RWPE1 (cell line): Measurements from ENCODE around the gene APOBEC4.

Experiments used
- CTCF ChIA-PET: fragments of 350-600 bp; sonication (Branson Sonifier 250); formaldehyde crosslinking; extraction: SDS; loops from one replicate; lab custom pipeline; 2021; lab: Yijun Ruan, JAX
- POLR2A ChIA-PET: fragments of 400-600 bp; formaldehyde crosslinking; extraction: SDS; loops from one replicate; lab custom pipeline; 2020; ENCODE audit warnings: antibody characterized with exemption; ENCODE audit not compliant: low non-redundant PET; lab: Yijun Ruan, JAX
- DNase-seq: peaks from one replicate; pipeline ENCODE4 v3.0.0; 2012; ENCODE audit warnings: low spot score
- H3K27ac ChIP-seq: fragments of 450-650 bp; 2 replicates; pipeline ENCODE4 v1.5.1; 2017
- TF ChIP-seq, protein P1 (sequence below): fragments of 450-650 bp; conservative IDR thresholded peaks from 2 replicates; pipeline ENCODE4 v1.5.1; 2017; ENCODE audit warnings: low read depth, mild to moderate bottlenecking

APOBEC4 gene

DNA sequence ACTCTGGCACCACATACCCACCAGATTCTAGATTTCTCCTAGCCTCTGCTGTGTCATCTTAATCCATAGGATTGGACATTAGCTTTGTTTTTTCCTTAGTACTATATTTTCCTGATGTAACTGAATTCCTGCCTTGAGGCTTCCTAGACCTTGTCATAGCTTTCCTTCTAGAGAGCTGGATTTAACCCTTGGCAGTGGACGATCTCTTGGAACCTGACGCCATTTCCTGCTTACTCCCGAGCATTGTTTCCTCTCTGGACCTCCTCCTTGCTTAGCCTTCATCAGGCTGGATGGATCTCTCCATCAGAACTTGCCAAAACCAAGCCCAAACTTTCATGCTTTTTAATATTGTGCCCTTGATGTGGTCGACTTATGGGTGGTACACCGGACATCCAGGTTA lies 1.5 kb downstream of the APOBEC4 start:
- TF ChIP-seq, protein P1, sequence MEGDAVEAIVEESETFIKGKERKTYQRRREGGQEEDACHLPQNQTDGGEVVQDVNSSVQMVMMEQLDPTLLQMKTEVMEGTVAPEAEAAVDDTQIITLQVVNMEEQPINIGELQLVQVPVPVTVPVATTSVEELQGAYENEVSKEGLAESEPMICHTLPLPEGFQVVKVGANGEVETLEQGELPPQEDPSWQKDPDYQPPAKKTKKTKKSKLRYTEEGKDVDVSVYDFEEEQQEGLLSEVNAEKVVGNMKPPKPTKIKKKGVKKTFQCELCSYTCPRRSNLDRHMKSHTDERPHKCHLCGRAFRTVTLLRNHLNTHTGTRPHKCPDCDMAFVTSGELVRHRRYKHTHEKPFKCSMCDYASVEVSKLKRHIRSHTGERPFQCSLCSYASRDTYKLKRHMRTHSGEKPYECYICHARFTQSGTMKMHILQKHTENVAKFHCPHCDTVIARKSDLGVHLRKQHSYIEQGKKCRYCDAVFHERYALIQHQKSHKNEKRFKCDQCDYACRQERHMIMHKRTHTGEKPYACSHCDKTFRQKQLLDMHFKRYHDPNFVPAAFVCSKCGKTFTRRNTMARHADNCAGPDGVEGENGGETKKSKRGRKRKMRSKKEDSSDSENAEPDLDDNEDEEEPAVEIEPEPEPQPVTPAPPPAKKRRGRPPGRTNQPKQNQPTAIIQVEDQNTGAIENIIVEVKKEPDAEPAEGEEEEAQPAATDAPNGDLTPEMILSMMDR = no peak
- DNase-seq = no peak
- POLR2A ChIA-PET = no interaction called here
- H3K27ac ChIP-seq = no peak overlapping the region
- CTCF ChIA-PET = no interaction called here

DNA sequence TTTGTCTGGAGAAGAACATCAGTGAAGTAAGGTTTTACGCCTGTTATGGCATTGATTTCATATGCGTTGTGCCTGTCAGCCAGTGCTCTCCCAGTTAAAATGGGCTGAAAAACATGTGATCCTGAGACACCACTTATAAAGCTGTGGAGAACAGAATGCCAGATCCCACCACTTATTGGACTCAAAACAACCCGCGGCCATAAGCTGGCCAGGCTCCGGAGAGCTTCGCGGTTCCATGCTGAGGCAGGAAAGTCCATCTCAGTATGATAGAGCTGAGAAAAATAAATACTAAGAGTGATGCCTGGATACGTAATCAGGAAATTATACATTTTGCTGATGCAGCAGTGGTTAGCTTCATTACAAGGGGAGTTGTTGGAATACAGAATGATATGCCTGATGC lies 5.1 kb downstream of the APOBEC4 start:
- POLR2A ChIA-PET = no interaction called here
- no peak overlapping the region for H3K27ac ChIP-seq
- TF ChIP-seq, protein P1 = no peak
- CTCF ChIA-PET = no interaction called here
- no peak for DNase-seq

DNA sequence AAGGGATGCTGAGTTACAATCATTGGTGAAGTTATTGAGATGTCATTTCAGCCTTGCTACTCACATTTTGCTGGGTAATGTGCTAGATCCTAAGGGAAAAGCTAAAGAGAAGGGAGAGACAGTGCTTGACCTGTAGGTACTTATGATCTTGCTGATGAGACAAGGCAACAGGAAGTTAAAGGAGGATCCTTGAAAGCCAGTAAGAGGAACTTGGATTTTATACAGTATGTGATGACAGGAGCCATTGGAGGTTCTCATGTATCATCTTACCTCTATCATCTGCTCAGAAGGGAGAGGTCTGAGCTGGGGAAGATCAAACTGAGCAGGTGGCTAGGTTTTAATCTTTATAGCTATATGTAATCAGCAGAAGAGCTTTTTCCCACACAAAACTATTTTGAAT lies 6.3 kb downstream of the APOBEC4 start:
- ChIA-PET POLR2A (no interaction called here), CTCF (interaction anchor here (0.7 to 1.1 kb wide), 3 partner anchors 11 to 735 kb away, joined by 3 to 4 read pairs (median 3); partner anchors contain the start of gene ARPC5)
- TF ChIP-seq, protein P1 = no peak
- no peak overlapping the region for H3K27ac ChIP-seq
- no peak for DNase-seq

DNA sequence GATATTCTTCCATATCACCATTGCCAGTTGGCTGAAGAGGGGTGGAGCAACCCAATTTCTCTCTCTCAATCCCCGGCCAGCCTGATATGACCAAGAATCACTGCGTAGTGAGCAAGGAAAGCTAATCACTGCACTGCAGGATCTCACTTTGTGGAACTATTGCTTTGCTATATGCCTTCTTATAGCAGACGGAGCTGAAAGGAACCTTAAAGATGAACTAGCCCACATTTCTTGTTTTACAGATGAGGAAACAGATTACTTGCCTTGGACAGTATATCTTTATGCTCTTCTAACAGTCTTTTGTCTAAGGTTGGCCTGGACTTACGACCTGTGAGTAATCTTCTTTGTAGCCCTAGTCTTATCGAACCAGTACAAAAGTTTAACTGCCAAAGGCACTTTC lies 7.6 kb downstream of the APOBEC4 start:
- TF ChIP-seq, protein P1 = no peak
- ChIA-PET POLR2A (interaction anchor here (0.7 kb wide), 1 partner anchor 25 kb away, joined by 4 read pairs; no protein-coding TSS in a partner anchor), CTCF (interaction anchor here (1.1 kb wide), 1 partner anchor 160 kb away, joined by 3 read pairs; no protein-coding TSS in a partner anchor)
- H3K27ac ChIP-seq = no peak overlapping the region
- no peak for DNase-seq

DNA sequence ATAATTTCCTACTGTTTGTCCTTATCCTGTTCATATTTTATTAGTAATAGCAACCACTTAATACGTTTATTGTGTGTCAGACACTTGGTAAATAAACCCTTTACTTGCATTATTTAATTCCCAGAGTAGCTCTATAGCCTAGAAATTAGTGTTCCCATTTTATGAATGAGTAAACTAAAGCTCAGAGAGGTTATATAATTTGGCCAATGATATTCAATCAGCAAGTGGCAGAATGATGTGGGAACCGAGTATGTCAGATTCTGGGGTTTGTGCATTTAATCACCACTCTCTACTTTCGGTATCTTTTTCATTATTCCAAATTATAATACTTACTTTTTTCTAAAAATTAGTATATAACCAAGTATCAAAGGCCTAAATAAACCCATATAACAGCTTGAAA lies 10.9 kb downstream of the APOBEC4 start:
- ChIA-PET POLR2A (no interaction called here), CTCF (no interaction called here)
- no peak for DNase-seq
- TF ChIP-seq, protein P1 = no peak
- H3K27ac ChIP-seq = no peak overlapping the region

DNA sequence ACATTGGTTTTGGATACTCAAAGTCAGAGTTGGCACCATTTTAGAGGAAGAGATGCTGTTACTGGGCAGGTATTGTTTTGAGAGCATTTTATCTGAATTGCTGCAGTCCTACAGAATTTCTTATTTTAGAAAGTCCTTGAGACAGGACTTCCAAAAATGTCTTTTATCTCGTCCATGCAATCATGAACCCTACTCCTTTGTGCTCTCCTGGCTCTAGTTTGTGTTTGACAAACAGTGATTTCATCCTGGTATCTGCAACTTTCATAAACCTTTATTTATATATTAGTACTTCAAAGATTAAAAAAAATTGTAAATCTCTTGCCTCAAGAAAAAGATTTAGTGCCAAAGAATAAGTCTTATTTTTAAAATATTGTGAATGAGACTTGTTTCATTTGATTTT lies 12.9 kb downstream of the APOBEC4 start:
- DNase-seq = no peak
- CTCF ChIA-PET = no interaction called here
- TF ChIP-seq, protein P1 = no peak
- H3K27ac ChIP-seq = no peak overlapping the region
- POLR2A ChIA-PET = no interaction called here
